GM18508 (cell line): ENCODE results near the gene ZNF831.

ENCODE experiments used
- ATAC-seq: cut with Tn5 transposase; IDR thresholded peaks from one replicate; pipeline ENCODE4 v1.9.1; 2021; ENCODE audit warnings: moderate number of reproducible peaks; ENCODE audit not compliant: insufficient read depth, unreplicated experiment

ZNF831 gene

DNA sequence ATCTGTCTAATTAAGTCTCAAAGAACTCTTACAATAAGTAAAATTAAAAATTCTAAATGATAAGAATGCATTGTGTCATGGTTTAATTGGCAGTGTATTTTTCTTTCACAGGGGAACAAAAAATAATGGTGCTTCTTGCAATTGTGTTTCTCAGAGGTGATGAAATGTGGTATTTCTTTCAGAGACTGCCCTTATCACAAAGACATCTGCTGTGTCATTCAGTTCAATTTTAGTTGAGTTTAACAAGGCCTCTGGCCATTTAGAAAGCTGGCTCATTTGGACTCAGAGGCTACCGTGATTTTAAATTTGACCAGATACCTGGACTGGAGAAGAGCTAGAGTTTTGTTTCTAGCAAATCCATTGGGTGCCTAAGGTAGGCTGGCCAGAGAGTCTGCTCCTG, 23.6 kb upstream of the ZNF831 start:
- ATAC-seq = no peak

DNA sequence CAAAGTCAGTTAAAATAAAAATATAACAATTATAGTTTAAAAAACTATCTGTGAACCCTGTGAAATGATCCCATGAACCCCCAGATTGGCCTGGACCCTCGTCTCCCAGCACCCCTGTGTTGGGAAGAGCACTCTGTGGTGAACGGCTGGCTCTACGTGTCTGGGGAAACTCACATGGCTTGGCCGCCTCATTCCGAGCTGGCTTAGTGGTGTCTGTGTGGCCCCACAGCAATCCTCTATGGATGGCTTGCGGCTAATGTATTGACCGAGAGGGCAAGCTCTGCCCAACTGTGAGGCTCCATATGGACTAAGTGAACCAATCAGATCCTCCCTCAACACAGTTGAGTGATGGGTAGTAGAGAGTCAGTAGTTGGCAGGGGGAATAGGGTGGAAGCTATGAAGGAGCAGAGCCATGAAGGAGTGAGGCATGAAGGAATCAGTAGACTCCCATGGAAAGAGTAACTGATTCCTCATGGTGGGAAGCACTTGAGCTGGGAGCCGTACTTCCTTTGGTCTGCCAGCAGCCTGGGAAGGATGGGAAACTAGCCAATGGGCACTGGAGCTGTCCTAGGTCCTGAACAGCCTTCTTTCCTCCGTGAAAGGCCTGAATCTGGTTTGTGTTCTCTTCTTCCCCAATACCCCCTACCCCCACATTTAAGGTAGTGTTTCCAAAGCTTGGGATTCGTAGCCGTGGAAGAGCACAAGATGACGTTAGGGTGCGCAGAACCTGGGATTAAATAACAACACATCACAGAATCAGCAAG, 21.6 kb upstream of the ZNF831 start:
- ATAC-seq = no peak

DNA sequence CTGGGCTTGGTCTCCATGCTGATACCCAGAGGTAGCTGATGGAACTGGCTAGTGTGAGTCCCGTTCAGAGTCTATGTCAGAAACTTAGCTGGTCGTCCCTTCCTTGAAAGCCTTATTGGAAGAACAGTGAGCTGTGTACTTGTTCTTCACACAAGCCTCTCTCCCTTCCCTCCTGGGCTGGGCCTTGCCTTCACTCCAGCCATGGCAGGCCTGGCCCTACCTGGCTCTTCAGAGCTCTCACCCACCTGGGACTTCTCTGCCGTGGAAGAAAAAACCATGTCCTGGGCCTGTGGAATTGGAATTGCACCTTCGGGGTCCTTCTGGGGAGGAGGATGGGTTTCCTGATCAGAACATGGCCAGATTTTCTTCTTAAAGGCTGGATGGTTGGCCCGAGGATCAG, 20.3 kb upstream of the ZNF831 start:
- no peak for ATAC-seq

DNA sequence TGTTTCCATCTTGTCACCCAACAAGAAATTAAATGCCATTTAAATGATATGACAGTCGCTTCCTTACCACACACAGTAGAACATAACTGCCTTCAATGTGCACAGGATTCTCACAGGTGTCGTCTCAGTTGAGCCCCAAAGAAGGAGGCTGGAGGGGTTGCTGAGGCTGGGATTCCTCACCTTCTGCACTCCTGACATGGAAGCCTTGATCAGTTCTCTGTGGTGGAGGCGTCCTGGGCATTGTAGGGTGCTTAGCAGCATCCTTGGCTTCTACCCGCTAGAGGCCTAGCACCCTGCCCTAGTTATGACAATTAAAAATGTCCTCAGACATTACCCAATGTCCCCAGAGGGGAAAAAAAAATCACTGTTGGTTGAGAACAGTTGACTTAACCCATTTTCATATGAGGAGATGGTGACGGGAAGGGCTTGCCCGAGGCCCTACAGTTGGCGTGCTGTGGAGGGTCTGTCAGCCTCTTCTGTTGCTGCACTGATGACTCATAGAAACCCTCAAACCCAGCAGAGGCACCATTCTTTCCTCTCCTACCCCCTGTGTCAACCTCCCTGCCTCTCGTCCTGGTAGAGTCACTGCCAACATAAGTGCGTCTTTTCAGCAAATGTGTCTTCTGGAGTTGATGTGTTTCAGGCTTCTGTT, 19.3 kb upstream of the ZNF831 start:
- no peak for ATAC-seq

DNA sequence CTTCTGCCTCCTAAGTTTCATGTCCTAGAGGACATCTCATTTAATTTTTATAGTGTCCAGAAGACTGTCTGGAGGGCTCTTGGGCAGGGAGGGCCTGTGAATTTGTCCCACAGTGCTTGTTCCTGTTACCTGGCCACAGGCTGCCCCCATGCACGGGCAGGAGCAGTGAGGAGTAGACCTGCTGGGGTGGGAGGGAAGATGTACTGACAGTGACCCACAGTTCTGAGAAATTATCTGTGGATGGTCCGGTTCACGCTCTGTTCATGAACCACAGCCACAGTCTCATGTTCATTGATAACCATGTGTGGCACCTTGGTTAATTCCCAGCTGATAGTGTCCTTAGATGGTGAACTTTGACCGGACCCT, 18.8 kb upstream of the ZNF831 start:
- ATAC-seq = no peak

DNA sequence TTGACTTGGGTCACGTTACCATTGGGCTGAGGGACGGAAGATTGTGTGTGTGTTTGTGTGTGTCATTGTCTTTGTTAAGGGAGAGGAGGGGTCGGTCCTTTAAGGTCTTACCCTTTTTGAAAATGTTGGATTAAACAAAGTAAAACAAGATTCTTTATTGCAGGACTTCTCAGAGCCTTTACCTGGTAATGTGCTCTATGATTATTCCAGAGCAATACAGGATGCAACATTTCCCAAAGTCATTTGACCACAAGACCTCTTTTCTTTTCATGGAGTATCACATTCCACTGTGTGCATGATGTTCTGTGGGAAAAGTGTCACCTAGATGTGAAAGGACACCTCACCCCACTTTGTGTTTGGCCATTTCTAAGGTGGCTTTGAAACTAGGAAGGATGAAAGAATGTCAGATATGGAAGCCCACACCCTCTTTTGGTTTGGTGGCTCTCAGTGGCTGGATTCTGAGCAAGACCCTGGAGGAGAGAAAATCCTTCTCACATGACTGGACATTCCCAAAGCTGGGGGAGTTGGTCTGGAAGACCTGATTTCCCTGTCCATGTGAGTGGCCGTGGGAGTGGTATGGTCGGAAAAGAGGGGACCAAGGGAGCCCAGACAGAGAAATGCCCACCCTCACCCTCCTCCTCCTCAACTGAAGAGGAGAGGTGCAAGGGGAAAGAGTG, 18.2 kb upstream of the ZNF831 start:
- no peak for ATAC-seq

DNA sequence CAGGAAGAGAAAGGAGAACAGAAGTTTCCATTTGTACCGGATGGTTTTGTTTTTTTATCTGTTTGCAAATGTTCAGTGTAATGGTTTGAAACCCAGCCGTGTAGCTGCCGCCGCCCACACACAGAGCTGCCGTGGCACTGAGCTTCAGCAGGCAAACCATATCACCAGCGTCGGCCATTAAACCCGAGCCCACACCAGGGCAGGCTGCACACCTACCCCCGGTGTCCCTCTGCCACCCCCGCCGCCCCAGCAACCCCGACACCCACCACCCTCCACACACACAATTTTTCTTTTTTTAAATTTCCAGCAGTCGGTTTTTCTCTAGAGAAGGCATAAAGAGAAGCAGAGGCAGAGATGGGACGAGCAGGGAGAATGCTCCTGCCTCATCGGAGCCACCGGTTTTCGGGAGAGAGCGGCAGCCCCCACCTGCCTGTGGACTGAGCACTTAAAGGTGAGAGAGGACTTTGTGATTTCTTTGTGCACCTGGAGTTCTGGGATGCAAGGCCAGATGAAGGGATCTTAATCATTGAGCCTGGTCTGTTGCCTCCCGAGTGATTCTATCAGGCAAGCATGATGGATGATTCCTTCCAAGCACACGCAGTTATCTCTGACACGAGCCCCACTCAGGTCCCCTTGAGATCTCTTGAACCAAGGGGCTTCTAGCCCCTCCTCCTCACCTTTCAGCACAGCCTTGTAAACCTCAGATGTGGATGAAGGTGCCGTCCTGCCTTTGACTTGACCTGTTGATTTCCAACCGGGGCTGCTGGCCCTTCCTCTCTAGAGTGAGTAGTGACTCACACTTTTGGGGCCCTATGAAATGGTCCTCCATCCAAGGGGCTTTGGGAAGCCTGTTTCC, 17.5 kb upstream of the ZNF831 start:
- no peak for ATAC-seq

DNA sequence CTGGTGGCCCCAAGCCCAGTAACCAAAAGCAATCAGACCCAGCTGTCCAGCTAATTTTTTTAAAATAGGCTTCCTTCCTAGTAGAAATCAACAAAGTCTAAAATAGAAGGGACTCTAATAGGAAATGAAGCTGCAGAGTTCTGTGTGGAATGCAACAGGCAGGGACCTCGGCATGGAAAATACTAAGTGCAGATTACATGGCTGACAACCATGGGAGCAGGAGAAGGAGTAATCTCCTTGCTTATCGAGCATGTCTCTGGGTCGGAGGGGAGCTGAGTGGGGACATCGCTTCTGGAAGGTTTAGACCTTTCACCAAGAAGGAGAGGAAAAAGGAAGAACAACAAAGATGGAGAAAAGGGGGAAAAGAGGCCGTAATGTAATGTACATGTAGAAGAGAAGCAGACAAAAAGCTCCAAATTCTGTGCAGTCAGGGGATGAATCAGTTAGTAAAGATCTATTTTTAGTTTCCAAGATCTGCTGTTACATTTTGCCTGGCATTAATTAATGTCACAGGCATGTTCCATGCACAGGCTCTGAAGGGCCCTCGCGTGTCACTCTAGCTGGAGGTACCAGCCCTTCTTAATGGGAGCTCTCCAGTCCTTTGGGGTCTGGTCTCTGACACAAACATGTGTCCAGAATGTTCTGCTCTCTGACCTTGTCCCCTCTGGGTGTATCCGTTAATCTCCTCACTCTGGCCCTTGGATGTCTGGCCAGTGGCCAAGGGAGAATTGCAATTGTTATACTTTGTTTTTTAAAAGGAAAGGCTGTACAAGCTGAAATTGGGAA, 16.6 kb upstream of the ZNF831 start:
- ATAC-seq = no peak

DNA sequence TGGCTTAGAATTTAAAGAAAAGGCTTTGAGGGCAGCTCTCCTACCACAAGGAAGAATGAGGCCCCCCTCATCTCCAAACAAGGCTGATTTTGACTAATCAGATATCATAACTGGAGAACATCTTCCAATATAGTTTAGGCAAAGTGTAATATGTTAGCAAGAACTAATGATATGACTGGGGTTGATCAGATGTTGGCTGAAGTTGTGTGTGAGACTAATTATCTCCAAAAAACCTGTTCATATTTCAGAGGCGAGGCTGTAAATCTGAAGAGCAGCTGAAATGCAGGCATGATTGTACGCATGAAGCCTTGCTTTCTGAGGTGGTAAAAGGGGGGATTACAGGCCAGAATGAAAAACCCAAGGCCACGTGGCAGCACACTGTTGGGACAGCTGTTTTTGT, 16.0 kb upstream of the ZNF831 start:
- no peak for ATAC-seq

DNA sequence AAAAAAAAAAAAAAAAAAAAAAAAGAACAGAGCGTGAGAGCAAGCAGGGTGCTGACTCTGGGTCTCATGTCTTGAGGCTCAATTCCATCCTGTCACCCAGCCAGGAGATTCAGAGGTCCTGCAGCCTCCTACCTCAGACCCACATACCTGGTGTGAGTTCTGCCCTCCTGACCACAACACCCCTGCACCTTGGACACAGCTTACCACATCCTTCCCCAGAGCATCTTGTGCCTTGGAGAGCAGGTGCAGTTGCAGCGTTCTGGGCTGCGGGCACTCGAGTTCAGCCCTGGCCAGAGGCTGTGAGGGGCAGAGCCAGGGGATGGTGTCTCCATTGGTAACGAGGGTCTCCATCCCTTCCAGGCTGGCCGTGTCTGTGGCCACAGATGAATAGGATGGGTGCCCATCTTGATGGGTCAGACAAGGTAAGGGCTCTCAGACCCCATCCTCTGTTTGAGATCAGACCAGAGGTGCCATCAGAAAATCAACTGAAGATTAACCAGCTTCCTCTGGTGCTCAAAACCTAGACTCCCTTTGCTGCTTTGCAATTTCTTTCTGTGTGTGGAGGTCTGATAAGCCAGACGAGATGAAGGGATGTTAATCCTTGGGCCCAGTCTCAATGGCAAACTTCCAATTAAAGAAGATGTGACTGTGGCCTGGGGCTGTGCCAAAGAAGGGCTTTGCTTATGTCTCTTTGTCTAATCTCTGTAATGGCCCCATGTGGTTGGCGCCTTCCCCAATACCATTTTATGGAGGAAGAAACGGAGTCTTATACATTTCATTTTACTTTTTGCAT, 14.7 kb upstream of the ZNF831 start:
- ATAC-seq = no peak

DNA sequence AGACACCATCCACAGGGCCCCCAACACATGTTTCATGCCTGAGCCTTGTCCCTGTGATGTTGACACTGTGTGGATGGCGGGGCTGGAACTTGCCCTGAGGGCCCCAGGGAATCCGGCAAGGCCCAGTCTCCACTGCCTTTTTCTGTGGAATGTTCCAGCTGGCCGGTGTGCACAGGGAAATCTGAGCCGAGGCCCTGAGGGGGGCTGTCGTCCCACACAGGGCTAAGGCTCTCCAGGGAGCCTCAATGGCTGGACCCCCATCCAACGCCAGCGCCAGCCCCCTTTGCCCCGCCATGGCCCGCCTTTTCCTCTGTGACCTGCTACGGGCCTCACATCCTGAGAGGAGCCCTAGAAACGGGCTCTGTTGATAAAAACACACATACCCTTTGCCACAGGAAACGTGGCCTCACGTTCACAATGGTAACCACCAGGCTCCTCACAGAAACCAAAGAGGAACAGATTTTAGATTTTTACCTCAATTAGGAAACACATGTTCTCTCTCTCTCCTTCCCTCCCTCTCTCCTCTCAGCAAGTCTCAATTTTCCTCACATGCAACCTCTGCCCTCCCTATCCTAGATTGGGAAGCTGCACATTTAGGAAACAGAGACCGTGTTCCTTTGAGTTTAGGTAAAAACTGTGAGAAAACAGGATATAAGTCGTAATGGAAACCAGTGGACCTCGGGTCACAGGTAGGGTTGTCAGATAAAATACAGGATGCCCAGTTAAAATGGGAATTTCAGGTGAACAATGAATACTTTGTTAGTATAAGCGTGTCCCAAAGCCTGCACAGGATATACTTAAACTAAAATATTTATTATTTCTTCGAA, 13.7 kb upstream of the ZNF831 start:
- ATAC-seq = no peak

DNA sequence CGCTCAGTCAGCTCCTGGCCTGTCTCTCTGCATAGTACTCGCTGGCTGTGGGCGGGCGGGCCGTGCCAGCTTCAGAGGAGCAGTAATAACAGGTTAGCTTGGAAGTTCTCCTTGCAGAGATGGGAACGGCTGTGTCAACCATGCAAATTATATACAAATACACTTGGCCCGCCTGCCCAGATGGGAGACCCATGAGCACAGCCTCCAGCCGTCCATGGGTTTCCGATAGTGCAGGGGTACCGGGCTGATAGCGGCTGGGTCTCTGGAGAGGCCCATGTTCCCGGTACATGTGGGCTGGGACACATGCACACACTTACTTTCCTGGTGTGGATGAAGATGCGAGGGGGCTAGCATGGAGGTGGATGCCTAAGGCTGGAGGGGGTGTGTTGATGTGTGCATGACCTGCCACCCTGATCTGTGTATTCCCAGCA, 12.8 kb upstream of the ZNF831 start:
- ATAC-seq = no peak

DNA sequence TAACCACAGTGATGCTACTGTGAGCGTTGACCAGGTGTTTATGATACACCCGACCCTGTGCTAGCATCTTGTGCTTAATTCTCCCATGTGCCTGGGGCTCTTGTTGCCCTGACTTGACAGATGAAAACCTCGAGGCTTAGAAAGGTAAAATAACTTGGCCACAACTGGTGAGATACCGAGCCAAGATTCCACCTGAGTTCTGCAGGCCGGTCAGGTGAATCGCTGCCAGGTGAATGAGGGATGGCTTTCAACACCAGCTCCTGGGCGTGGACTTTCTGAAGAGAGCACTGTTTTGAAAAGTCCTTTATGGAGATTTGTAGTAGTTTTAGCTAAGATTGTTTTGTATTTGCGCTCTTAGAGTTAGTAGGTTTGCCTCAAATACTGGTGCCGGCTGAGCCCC, 12.2 kb upstream of the ZNF831 start:
- no peak for ATAC-seq

DNA sequence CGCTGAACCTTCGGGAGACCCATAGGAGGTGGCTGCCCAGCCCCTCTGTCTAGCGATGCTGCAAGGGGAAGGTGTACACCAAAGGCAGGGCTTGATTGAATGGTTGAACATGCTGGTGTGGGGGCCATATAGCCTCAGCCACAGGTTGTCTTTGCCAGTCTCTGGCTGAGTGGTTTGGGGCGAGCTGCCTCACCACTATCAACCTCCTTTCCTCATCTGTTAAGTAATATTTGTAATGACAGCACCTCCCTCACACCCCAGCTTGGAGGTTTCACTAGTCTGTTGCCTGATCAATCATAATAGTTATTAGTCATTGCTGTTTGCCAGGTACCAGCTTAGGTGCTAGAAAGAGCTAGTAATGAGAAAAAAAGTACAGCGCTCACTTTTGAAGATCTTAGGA, 11.8 kb upstream of the ZNF831 start:
- ATAC-seq = no peak

DNA sequence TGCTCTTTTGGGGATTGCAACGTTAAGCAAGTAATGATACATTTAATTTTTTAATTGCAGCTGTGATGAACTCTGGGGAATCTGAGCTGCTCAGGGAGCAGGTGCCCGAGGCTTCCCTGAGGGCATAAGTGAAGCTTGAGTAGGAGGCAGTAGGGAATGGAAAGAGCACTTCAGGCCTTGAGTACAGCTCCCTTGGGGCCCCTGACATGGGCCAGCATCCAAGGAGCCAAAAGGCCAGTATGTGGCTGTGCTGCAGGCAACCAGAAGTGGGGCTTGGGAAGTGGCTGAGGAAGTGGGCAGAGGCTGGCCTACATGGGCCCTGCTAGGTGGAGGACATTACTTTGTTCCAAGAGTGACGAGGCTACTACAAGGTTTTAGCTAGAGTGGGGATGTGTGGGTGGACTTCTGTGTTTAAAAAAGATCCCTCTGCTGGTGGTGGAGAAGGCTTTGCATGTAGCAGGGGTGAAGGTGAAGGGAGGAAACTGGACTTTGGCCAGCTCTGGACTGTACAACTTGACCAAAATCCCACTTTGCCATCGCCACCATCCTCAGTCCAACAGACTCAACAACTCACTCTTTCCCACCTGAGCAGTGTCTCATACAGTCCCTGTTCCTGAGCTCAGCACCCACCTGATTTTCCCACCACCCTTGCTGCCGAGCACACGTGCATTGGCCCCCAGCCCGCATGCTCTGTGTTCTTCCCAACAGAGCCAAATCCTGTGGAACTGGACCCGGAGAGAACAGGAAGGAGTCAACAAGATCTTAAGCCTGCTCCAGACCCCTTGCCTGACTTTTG, 10.9 kb upstream of the ZNF831 start:
- ATAC-seq = no peak

DNA sequence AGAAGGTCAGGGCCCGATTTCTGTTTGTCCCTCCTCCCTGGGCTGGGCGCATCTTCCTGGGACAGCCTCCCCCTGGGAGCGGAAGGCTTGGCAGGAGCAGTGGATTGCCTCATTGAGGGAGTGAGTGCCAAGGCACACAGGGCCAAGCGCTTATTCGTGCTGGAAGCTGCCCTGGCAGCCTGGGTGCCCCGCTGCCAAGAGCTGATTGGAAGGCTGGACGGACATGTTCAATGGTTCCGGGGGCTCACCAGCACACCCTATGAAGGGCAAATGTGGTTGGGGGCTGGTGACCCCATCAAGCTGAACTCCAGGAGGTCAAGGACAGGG, 10.3 kb upstream of the ZNF831 start:
- no peak for ATAC-seq

DNA sequence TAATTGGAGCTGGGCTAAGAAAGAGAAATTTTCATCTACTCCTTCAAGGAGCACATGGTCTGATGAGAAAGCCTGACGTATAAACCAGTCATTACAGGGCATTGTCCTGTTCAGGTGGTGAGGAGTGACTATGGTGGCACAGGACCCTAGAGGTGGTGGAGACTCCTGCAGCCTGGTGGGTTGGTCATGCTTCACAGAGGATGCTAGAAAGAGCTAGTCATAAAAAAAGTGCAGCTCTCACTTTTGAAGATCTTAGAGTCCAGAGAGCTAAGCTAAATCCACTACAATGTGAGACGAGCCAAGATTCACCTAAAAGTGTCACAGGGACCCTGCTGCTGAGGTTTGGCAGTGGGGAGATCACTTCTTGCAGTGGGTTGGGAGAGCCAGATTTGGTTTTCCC, 9.8 kb upstream of the ZNF831 start:
- no peak for ATAC-seq
